HG03469 (cell line): Measurements from ENCODE around the gene RIN3.
"Not testable (repeated sequence)": the region's sequence is repeated elsewhere in the genome, so short reads cannot be mapped to it uniquely, and the experiment has no call there.

Source experiments
- ATAC-seq: cut with Tn5 transposase; IDR thresholded peaks from one replicate; pipeline ENCODE4 v1.9.1; 2021; ENCODE audit warnings: mild to moderate bottlenecking, moderate library complexity, moderate number of reproducible peaks; ENCODE audit not compliant: unreplicated experiment

Gene RIN3

DNA sequence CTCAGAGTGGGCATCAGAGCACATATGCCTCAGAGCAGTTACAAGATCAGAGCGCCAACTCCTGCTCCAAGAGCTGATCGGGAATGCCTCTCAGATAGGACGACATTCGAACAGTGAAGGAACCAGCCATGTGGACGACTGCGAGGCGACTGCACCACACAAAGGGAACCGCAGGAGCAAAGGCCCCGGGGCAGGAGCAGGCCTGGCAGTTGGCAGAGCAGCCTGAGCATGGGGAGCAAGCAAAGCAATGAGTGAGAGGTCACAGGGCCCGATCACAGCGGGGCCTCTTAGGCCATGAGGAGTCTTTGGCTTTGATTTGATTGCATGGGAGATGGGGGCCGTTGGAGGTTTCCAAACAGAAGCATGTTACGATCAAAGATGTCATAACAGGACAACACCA is 144.6 kb downstream of the RIN3 start:
- ATAC-seq, result no peak

- ATAC-seq, result no peak
Observed at GRCh38 chr14:92658684-92659083, 145.1 kb downstream of the RIN3 start.

GRCh38 chr14:92659765-92660561 is 146.4 kb downstream of the RIN3 start:
- ATAC-seq, result no peak

GRCh38 chr14:92660571-92660970 is 147.0 kb downstream of the RIN3 start:
- ATAC-seq, result no peak

DNA sequence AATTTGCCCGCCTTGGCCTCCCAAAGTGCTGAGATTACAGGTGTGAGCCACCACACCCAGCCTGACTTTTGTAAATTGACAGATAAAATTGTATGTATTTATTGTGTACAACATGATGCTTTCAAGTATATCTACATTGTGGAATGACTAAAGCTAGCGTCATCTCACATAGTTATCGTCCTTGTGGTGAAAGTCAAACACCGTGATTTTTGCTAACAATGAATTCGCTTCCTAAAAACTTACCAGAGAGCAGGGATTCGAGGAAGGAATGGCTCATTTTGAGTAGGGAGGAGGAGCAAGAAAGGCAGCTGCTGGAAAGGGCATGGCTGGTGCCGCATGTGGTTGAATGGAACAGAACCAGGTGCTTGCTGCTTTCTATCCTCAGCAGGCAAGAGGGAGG is 149.5 kb downstream of the RIN3 start:
- no peak for ATAC-seq

- no peak for ATAC-seq
Observed at GRCh38 chr14:92665661-92666110, 152.1 kb downstream of the RIN3 start.

- no peak for ATAC-seq
Observed at GRCh38 chr14:92666251-92666650, 152.7 kb downstream of the RIN3 start.

DNA sequence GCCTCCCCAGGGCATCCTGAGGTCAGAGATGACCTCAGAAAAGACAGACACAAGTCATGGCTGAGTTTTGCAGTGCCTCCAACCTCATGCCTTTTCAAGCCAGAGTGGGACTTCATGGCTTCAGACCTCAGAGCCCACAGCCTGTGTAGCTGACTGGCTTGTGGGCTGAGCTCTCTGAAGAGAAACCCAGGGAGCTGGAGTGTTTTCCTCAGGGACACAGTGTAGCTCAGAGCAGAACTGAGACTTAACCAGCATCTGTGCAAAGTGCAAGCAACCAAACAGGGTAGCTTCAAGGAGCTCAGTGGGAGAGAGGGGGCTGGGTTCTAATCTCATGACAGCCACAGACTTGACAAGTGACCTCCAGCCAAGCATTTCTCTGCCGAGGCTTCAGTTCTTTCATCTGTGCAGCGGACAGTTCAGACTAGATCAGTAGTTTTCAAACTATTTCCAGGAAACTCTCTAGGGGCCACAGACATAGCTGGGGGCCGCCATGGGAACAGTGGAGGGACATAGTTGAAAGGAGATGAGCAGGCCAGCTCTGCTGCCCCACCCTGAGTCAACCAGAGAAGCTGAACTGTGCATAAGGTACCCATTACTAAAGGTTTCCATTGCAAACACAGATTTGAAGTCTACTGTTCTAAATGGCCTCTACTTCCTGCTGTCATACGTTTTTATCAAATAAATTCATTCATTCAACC is 154.8 kb downstream of the RIN3 start:
- no peak for ATAC-seq

GRCh38 chr14:92670160-92670559 is 156.6 kb downstream of the RIN3 start:
- no peak for ATAC-seq

DNA sequence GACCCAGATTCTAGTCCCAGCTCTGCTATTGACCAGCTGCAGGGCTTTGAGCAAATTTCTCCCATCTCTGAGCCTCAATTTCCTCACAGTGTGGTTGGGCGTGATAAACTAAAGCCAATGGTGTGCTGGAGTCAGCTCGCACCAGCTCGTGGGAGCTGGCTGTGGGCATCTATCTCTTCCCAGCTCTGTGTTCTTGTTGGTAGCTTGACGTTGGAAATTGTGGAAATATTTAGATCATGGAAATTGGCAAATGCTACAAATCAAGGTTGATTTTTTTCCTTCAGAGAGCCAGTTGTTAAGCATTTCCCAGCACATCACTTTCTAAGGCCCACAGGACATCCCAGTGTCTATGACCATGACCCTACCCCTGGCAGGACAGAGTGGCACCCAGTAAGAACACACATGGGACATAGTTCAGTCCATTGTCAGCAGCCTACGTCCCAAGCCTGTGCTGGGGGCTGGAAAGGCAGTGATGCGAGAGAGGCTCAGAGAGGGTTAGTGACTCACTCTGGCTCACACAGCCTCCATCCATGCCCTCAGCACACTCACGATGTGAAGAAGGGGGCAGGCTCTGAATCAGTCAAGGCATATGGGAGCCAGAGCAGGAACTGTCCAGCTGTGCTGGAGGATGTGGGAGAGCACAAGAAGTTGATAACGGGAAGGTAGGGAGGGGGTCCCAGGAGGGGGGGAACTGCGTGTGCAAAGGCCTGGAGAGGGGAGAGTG is 157.2 kb downstream of the RIN3 start:
- no peak for ATAC-seq

- ATAC-seq, result no peak
Observed at GRCh38 chr14:92673601-92674150, 160.1 kb downstream of the RIN3 start.

- no peak for ATAC-seq
Observed at GRCh38 chr14:92675421-92675820, 161.8 kb downstream of the RIN3 start.

DNA sequence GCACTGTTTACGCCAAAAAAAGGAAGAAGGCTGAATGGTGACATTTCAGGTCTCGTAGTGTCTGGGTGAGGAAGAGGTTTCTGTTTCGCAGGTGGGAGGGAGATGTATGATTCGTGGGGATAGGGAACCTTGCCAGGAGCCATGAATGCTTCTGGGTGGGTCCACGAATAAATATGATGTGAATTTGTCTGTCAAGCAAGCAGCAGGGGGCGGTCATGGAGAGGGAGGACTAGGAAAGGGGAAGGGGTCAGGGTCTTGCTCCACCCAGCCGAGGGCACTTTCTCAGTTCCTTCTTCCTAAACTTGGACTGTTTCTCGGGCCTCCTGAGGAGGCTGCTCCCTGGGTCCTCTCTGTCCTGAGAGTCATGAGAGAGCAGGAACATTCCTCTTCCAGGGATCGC is 162.4 kb downstream of the RIN3 start:
- ATAC-seq, result no peak

DNA sequence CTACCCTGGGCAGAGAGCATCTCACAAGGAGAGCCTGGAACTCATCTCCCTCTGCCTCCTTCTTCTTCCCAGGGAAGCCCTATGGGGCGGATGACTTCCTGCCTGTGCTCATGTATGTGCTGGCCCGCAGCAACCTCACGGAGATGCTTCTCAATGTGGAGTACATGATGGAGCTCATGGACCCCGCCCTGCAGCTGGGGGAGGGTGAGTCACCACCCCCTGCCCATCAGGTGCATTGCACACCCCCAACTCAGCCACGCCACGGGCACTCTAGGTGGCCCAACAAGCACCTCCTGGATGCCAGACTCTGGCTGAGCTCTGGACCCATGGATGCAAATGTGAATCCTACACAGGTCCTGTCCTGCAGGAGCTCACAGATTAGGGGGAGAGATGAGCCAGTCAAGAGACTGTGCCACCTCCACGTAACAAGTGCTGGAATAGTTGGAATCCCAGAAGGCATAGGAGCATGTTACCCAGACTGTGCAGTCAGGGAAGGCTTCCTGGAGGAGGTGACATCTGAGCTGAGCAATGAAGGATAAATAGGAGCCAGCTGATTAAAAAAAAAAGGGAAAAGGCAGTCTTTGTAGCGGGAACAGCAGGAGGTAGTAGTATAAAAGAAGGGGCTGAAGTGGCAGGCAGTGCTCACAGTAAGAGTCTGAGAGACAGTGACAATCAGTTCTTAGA is 163.0 kb downstream of the RIN3 start:
- ATAC-seq, result no peak

DNA sequence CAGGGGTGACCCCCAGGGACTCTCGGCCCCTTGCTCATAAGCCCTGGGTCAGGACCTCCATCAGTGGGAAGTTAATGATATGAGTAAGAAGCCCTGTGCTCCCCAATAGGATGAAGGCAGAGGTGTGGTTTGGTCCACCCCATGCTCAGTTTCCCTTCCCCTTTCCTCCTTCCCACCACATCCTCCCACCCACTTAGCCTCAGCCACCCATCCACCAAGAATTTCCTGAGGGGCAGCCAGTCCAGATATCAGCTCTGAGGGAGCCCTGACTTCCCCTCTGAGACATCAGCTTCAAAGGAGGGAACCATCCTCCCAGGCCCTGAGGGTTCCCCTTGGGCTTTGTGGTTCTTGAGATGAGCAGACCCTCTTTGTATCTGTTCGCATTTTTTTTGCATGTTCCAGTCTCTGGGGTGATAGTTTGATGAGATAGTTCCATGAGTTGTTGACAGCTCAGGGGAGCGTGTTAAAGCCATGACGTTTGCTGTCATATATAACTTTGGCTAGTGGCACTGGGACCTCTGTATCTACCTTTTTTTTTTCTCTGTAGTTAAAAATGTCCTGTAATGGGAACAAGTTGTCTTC is 163.6 kb downstream of the RIN3 start:
- peak; percentile 69 for ATAC-seq

GRCh38 chr14:92677955-92678354 is 164.4 kb downstream of the RIN3 start:
- ATAC-seq, result no peak

GRCh38 chr14:92678766-92679165 is 165.2 kb downstream of the RIN3 start:
- ATAC-seq, result no peak

- no peak for ATAC-seq
Observed at GRCh38 chr14:92679246-92679645, 165.7 kb downstream of the RIN3 start.

DNA sequence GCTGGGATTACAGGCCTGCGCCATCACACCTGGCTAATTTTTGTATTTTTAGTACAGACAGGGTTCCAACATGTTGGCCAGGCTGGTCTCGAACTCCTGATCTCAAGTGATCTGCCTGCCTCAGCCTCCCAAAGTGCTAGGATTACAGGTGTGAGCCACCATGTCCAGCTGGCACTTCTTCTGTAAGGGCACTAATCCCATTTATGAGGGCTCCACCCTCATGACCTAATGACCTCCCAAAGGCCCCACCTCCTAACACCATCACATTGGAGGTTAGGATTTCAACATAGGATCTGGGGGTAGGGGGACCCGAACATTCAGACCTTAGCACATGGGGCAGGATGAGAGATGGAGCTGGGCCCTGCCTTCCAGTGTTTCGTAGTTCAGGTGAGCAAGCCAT is 166.7 kb downstream of the RIN3 start:
- not testable (repeated sequence) for ATAC-seq
